ENCODE results near the gene MAPKAPK2. TPM values are rescaled to one million over a fixed set of nuclear protein-coding genes. Genes with fewer than 3 reads are reported as not detected.

The MAPKAPK2 gene
- polyA plus RNA-seq, 1 donor (not counting 4 experiments of a cell fraction or from before 2014, with no cell fraction given) = 41.5 TPM

DNA sequence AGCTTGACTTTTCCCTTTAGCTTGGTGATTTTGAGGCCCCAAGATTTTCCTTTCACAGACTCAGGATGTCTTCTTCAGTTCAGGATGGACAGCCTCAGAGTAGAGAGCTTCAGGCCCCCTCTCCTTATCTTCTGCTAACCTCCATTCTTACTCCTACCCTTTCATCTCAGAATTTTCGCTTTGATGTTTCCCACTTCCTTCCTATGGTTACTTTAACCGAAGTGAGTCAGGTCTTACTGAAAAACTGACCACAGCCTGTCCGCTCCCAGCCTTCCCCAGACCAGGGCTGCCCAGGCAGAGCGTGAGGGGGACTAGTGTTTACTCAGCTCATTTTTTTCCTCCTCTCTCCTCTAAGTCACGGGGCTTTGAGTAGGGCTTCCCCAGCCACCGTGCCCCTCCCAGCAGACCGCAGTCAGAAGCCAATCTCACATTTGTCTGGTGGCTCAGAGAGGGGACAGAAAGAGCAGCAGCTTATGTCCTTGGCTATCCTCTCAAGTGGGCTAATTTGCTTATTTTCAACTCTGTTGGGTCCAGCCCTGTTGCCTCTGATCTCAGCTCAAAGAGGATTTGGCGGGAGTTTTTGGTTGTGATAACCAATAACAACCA, 81.6 kb downstream of the MAPKAPK2 start:
- no peaks in the 10 kb centered on the region for H3K36me3 ChIP-seq (ENCODE audit: control insufficient read depth in 2 of 2, extremely low read depth in 1 of 2, insufficient read depth in 2 of 2, low read length in 2 of 2)
- no peaks in the 10 kb centered on the region for H4K20me1 ChIP-seq (ENCODE audit: control insufficient read depth, extremely low read depth, insufficient read depth, low read length)
- H3K79me2 ChIP-seq (ENCODE audit: control insufficient read depth, insufficient read depth, low read length) = no peaks in the 10 kb centered on the region
- no peak overlapping the region for H2AFZ ChIP-seq (ENCODE audit: control insufficient read depth, low read length)
- FAIRE-seq (no peak), DNase-seq (ENCODE audit: low read depth, low spot score) (no peak)
- no peaks in the 10 kb centered on the region for H3K9me3 ChIP-seq (ENCODE audit: control insufficient read depth, low read depth, low read length)
- H3K9ac ChIP-seq (ENCODE audit: control insufficient read depth, extremely low read depth, insufficient read depth, low read length) = no peak overlapping the region
- H3K9me1 ChIP-seq (ENCODE audit: control insufficient read depth, extremely low read depth, insufficient read depth, low read length) = no peaks in the 10 kb centered on the region
- H3K4me2 ChIP-seq (ENCODE audit: control insufficient read depth, extremely low read depth, insufficient read depth, low read depth, low read length) = no peak overlapping the region
- peaks cover 11% of the 10 kb centered on the region for H3K27me3 ChIP-seq (ENCODE audit: control insufficient read depth, extremely low read depth, insufficient read depth, low read length)
- no peak overlapping the region for H3K27ac ChIP-seq (ENCODE audit: control insufficient read depth, insufficient read depth, low read length)
- TF ChIP-seq EZH2 (IDR thresholded peaks at IDR 0.05; ENCODE audit: low read length) (no peak), CTCF (optimal IDR thresholded peaks at IDR 0.05 in 1 of 3, IDR thresholded peaks at IDR 0.05 in 1 of 3, conservative IDR thresholded peaks at IDR 0.05 in 1 of 3; ENCODE audit: extremely low read depth in 1 of 3, insufficient read depth in 2 of 3, low read length in 3 of 3) (no peak)
- H3K4me1 ChIP-seq (ENCODE audit: control insufficient read depth, extremely low read depth, insufficient read depth, low read length) = peaks cover 5% of the 10 kb centered on the region
- no peak overlapping the region for H3K4me3 ChIP-seq (ENCODE audit: control insufficient read depth in 2 of 3, extremely low read depth in 1 of 3, insufficient read depth in 2 of 3, low read depth in 1 of 3, low read length in 3 of 3)
- dilution Hi-C loops (cut with MboI; ENCODE audit: extremely low pct_ligation_motif_present, low sequenced_read_pairs) = loop anchor here (25.0 kb wide), 1 partner anchor 221 kb away; no protein-coding TSS in a partner anchor

- no peak overlapping the region for H3K27ac ChIP-seq (ENCODE audit: control insufficient read depth, insufficient read depth, low read length)
- H2AFZ ChIP-seq (ENCODE audit: control insufficient read depth, low read length) = no peak overlapping the region
- no peak overlapping the region for H3K9ac ChIP-seq (ENCODE audit: control insufficient read depth, extremely low read depth, insufficient read depth, low read length)
- DNase-seq (ENCODE audit: low read depth, low spot score) (no peak), FAIRE-seq (no peak)
- peaks cover 5% of the 10 kb centered on the region for H3K4me1 ChIP-seq (ENCODE audit: control insufficient read depth, extremely low read depth, insufficient read depth, low read length)
- H3K4me3 ChIP-seq (ENCODE audit: control insufficient read depth in 2 of 3, extremely low read depth in 1 of 3, insufficient read depth in 2 of 3, low read depth in 1 of 3, low read length in 3 of 3) = no peak overlapping the region
- H3K9me1 ChIP-seq (ENCODE audit: control insufficient read depth, extremely low read depth, insufficient read depth, low read length) = no peaks in the 10 kb centered on the region
- H3K27me3 ChIP-seq (ENCODE audit: control insufficient read depth, extremely low read depth, insufficient read depth, low read length) = peaks cover 26% of the 10 kb centered on the region
- no peaks in the 10 kb centered on the region for H3K36me3 ChIP-seq (ENCODE audit: control insufficient read depth in 2 of 2, extremely low read depth in 1 of 2, insufficient read depth in 2 of 2, low read length in 2 of 2)
- TF ChIP-seq EZH2 (IDR thresholded peaks at IDR 0.05; ENCODE audit: low read length) (no peak), CTCF (optimal IDR thresholded peaks at IDR 0.05 in 1 of 3, IDR thresholded peaks at IDR 0.05 in 1 of 3, conservative IDR thresholded peaks at IDR 0.05 in 1 of 3; ENCODE audit: extremely low read depth in 1 of 3, insufficient read depth in 2 of 3, low read length in 3 of 3) (no peak)
- no peaks in the 10 kb centered on the region for H3K79me2 ChIP-seq (ENCODE audit: control insufficient read depth, insufficient read depth, low read length)
- H3K4me2 ChIP-seq (ENCODE audit: control insufficient read depth, extremely low read depth, insufficient read depth, low read depth, low read length) = no peak overlapping the region
- no peaks in the 10 kb centered on the region for H4K20me1 ChIP-seq (ENCODE audit: control insufficient read depth, extremely low read depth, insufficient read depth, low read length)
- dilution Hi-C loops (cut with MboI; ENCODE audit: extremely low pct_ligation_motif_present, low sequenced_read_pairs) = loop anchor here (25.0 kb wide), 1 partner anchor 219 kb away; no protein-coding TSS in a partner anchor
- H3K9me3 ChIP-seq (ENCODE audit: control insufficient read depth, low read depth, low read length) = no peaks in the 10 kb centered on the region
Observed at GRCh38 chr1:206768472-206769303, 84.0 kb downstream of the MAPKAPK2 start.
